Chondrocyte (in vitro differentiated cells): Measurements from ENCODE around the gene TMEM231. TPM values are rescaled to one million over a fixed set of nuclear protein-coding genes. Genes with fewer than 3 reads are reported as not detected.
"Not testable (repeated sequence)": the region's sequence is repeated elsewhere in the genome, so short reads cannot be mapped to it uniquely, and the experiment has no call there.

Experiments used
- DNase-seq: peaks from one replicate; pipeline ENCODE4 v3.0.0; 2021; ENCODE audit warnings: mixed read lengths, low spot score
- H3K27ac Mint-ChIP-seq: one replicate; pipeline ENCODE4 v1.8.0; 2021; ENCODE audit warnings: mild to moderate bottlenecking, moderate library complexity, mixed read lengths; ENCODE audit not compliant: unreplicated experiment
- H3K27me3 Mint-ChIP-seq: 2 replicates; pipeline ENCODE4 v1.8.0; 2021; ENCODE audit warnings: low read depth, mixed read lengths
- H3K36me3 Mint-ChIP-seq: 2 replicates; pipeline ENCODE4 v1.8.0; 2021; ENCODE audit warnings: low read depth, mixed read lengths
- H3K4me1 Mint-ChIP-seq: 2 replicates; pipeline ENCODE4 v1.8.0; 2021; ENCODE audit warnings: low read depth, mild to moderate bottlenecking, mixed read lengths
- H3K4me3 Mint-ChIP-seq: one replicate; pipeline ENCODE4 v1.8.0; 2021; ENCODE audit warnings: mild to moderate bottlenecking, moderate library complexity, mixed read lengths; ENCODE audit not compliant: unreplicated experiment
- H3K9me3 Mint-ChIP-seq: 2 replicates; pipeline ENCODE4 v1.8.0; 2021; ENCODE audit warnings: low read depth, mixed read lengths
- CTCF ChIP-seq: fragments of 200-600 bp; sonication (generic); IDR thresholded peaks from 2 replicates; pipeline ENCODE4 v1.5.0; 2021; ENCODE audit warnings: antibody characterized with exemption, mild to moderate bottlenecking, moderate library complexity
- total RNA-seq: library from RNA; stranded (reverse); gene quantifications from 3 replicates; pipeline ENCODE4 v1.2.1, GENCODE V29; 2021

The TMEM231 gene
- total RNA-seq, 1 donor from 2014 or later, result 7.1 TPM

DNA sequence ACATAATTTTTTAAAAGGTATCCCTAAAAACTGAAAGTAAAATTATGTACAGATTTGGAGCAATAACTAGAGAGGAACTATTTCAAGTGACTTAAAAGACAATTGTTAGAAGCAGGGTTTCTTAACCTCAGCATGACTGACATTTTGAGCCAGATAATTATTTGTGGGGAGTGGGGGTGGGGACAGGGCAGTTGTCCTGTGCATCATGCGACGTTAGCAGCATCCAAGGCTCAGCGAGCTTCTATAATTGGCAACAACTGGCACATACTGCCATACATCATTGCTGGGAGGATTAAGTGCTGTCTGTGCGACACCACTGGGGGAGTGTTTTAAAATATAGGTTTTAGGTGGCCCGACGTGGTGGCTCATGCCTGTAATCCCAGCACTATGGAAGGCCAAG lies 37.3 kb upstream of the TMEM231 start:
- no peak for DNase-seq
- no peak for TF ChIP-seq CTCF
- Mint-ChIP-seq H3K4me1 (peaks cover 12% of the 10 kb centered on the region), H3K36me3 (peaks cover 13% of the 10 kb centered on the region), H3K9me3 (peaks cover 12% of the 10 kb centered on the region), H3K27ac (no peak overlapping the region), H3K27me3 (no peaks in the 10 kb centered on the region), H3K4me3 (no peak overlapping the region)

- not testable (repeated sequence) for H3K4me3 Mint-ChIP-seq, H3K36me3 Mint-ChIP-seq, DNase-seq, H3K27me3 Mint-ChIP-seq, H3K9me3 Mint-ChIP-seq
- Mint-ChIP-seq H3K27ac (peak overlapping the region; percentile 36), H3K4me1 (peaks cover 12% of the 10 kb centered on the region)
Observed at GRCh38 chr16:75591927-75592326, 35.9 kb upstream of the TMEM231 start.

DNA sequence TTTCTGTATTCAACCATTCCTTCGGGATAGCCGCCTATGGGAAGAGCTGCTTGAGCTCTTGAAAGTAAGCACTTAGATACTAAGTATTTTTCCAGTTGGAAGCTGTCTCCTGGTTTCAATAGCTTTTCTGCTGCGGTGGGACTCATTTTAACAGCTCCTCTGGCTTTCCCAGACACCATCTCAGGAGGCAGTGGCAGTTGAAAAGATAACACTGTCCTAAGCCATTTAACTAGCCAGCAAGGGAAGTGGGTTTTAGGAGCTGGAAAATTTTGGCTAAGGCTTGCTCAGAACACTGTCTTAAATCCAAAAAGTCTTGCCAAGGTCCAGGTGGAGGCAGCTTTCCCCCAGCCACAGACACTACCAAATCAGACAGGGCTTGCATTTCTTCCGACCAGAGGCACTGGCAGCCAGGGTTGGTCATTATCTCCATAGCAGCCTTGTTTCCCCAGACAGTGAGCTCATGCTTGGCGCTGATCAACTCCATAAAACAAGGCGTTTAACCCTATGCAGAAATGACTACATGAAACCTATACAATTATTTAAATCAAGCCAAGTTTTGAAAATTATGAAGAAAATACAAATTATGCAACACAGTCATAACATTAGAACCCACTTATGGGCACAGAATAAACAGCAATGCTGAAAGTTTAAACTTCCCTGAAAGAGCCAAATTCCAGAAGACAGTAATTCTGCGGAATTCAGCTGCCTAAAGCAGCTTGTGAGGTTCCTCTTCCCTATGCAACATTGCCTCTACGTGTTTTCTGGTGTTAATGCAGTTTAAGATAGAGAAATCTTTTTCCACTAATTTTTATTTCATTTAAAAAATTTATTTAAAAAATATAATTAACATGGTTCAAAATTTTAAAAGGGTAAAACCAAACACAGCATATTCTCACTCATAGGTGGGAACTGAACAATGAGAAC lies 35.1 kb upstream of the TMEM231 start:
- peak overlapping the region; percentile 90 for H3K27ac Mint-ChIP-seq
- peaks cover 12% of the 10 kb centered on the region for H3K4me1 Mint-ChIP-seq
- no peaks in the 10 kb centered on the region for H3K36me3 Mint-ChIP-seq
- H3K9me3 Mint-ChIP-seq, result no peaks in the 10 kb centered on the region
- no peaks in the 10 kb centered on the region for H3K27me3 Mint-ChIP-seq
- no peak for DNase-seq
- no peak overlapping the region for H3K4me3 Mint-ChIP-seq
- TF ChIP-seq CTCF, result peak; percentile 43

DNA sequence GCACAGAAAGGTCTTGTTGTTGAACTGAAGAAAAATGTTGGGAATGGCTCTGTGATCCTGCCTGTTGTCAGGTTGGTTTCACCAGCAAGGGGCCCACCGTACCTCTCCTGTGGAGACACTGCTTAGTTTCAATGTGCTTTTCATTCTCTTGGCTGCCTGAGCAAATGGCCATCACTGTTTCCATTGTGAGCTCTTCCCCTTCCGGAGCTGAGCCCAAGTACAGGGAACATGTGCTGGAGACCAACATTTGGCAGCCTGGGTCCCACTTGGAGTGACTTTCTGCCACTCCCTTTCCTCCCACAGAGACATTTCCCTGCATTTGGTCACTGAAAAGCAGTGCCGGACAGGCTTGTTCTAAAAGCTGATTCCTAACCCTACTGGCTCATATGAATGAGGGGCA lies 33.3 kb upstream of the TMEM231 start:
- Mint-ChIP-seq H3K27me3 (no peaks in the 10 kb centered on the region), H3K36me3 (no peaks in the 10 kb centered on the region), H3K4me1 (peaks cover 12% of the 10 kb centered on the region), H3K9me3 (no peaks in the 10 kb centered on the region), H3K4me3 (no peak overlapping the region), H3K27ac (no peak overlapping the region)
- DNase-seq, result no peak
- no peak for TF ChIP-seq CTCF

DNA sequence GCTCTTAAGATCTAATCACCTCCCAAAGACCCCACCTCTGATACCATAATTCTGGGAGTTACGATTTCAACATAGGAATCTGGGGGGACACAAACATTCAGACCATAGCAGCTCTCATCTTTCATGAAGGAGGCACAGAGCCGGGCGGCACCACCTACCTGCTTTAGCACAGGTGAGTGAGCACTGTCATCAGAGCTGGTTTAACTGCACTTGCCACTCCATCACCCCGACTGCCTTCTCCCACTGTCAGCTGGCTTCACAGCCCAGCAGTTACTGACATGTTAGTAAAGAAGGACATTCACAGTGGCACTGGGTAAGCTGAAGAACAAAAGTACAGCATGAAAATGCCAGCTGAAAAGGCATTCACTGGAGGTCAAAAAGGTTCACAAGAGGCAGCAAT lies 32.7 kb upstream of the TMEM231 start:
- peaks cover 12% of the 10 kb centered on the region for H3K4me1 Mint-ChIP-seq
- H3K4me3 Mint-ChIP-seq, result no peak overlapping the region
- no peak for TF ChIP-seq CTCF
- H3K36me3 Mint-ChIP-seq, result no peaks in the 10 kb centered on the region
- H3K27ac Mint-ChIP-seq, result no peak overlapping the region
- DNase-seq, result no peak
- no peaks in the 10 kb centered on the region for H3K27me3 Mint-ChIP-seq
- H3K9me3 Mint-ChIP-seq, result no peaks in the 10 kb centered on the region

- no peak for DNase-seq
- no peak overlapping the region for H3K27ac Mint-ChIP-seq
- TF ChIP-seq CTCF, result no peak
- no peaks in the 10 kb centered on the region for H3K4me1 Mint-ChIP-seq
- no peak overlapping the region for H3K4me3 Mint-ChIP-seq
- no peaks in the 10 kb centered on the region for H3K9me3 Mint-ChIP-seq
- H3K27me3 Mint-ChIP-seq, result no peaks in the 10 kb centered on the region
- peaks cover 2% of the 10 kb centered on the region for H3K36me3 Mint-ChIP-seq
Observed at GRCh38 chr16:75584108-75584507, 28.1 kb upstream of the TMEM231 start.
